ENCODE measurements around the gene MAGI2.

MAGI2 gene

DNA sequence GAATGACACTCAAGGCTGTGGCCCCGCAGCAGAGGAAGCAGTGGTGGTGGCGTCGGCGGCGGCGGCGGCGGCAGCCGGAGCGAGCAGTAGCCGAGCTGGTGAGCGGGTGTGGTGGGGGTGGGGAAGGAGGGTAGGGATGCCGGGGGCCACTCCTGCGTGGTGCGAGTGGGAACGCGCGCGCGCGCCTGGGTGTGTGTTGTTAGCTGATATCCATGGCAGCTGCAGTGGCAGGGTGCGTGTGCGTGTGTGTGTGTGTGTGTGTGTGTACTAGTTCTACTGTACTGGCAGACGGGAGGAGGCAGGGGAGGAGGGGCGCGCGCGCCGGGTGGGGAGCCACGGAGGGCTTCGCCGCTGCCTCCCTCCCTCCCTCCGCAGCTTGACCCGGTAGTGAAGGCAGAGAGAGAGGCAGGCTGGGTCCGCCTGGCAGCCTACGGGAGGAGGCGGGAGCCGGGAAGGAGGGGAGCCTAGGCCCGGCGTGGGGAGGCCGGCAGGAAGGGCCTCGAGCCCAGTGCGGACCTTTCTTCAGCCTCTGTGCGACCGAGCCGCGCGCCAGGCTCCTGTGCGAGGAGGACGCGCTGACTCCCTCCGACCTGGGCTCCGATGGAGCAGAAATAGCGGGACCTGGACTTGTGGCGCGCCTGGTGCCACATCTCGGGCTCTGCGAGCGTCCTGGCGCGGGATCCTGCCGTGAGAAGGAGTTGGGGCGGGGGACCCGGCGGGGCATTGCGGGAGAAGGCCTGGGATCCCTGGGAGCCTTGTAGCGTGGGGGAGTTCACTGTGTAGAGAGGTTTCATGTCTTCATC lies at the start of gene MAGI2:
Gene MAGI2, minus strand, starts transcription at position 110 of the 803 bp plus-strand sequence. CDS start 347 bp downstream, outside the sequence.
- Mint-ChIP-seq H3K27me3 (peaks cover 53% of the 10 kb centered on the region), H3K27ac (no peak within 1 kb of the TSS), H3K4me3 (peak within 1 kb of the TSS; percentile 79), H3K36me3 (ENCODE audit: low read depth) (no peaks in the 10 kb centered on the region), H3K4me1 (peaks cover 18% of the 10 kb centered on the region), H3K9me3 (no peaks in the 10 kb centered on the region)
- ATAC-seq (peak; percentile 33), DNase-seq (peak; percentile 12)

DNA sequence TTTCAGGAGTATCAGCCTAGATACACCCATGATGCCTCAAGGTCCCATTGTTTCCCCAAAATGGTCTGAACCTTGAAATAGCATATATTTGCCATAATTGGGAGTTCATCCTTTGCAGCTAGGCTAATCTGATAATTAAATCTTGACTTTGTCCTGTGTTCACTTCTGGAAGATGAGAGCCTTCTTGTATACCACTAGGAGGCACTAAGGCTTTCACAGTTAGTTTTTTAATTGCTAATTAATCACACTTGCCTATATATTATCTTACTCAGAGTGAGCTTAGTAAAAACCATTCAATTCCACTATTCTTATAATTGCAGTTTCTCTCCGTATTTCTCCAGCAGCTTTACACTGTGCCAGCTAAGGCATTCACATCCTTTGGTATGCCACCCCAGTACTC lies 48.7 kb upstream of the MAGI2 start:
- Mint-ChIP-seq H3K9me3 (no peaks in the 10 kb centered on the region), H3K27ac (no peak overlapping the region), H3K4me3 (no peak overlapping the region), H3K4me1 (no peaks in the 10 kb centered on the region), H3K27me3 (no peaks in the 10 kb centered on the region), H3K36me3 (ENCODE audit: low read depth) (no peaks in the 10 kb centered on the region)
- no peak for ATAC-seq
- no peak for DNase-seq

DNA sequence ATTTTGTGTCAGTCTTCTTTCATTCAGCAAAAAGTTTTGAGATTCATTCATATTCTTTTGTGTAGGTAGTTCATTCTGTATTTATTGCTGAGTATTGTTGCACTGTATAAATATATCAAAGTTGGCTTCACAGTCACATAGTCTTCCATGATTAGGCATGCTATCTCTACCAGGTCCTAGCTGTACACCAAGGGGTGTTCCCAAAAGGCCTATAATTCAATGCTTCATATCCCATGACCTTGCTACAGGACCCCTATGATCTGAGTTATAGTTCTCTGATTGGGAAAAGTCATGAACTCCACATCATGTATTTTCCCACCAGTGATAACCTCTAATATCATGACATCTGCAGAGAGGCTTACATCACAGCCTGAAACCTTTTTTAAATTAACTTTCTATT lies 47.3 kb upstream of the MAGI2 start:
- no peaks in the 10 kb centered on the region for H3K36me3 Mint-ChIP-seq (ENCODE audit: low read depth)
- H3K4me1 Mint-ChIP-seq: no peaks in the 10 kb centered on the region

GRCh38 chr7:79497728-79498127 lies 44.3 kb upstream of the MAGI2 start:
- no peak for ATAC-seq
- no peak overlapping the region for H3K27ac Mint-ChIP-seq
- no peaks in the 10 kb centered on the region for H3K27me3 Mint-ChIP-seq

More for the DNA sequence above, 47.3 kb upstream of the MAGI2 start:
- Mint-ChIP-seq H3K27ac (no peak overlapping the region), H3K4me3 (no peak overlapping the region), H3K27me3 (no peaks in the 10 kb centered on the region), H3K9me3 (no peaks in the 10 kb centered on the region)
- ATAC-seq (no peak), DNase-seq (no peak)

DNA sequence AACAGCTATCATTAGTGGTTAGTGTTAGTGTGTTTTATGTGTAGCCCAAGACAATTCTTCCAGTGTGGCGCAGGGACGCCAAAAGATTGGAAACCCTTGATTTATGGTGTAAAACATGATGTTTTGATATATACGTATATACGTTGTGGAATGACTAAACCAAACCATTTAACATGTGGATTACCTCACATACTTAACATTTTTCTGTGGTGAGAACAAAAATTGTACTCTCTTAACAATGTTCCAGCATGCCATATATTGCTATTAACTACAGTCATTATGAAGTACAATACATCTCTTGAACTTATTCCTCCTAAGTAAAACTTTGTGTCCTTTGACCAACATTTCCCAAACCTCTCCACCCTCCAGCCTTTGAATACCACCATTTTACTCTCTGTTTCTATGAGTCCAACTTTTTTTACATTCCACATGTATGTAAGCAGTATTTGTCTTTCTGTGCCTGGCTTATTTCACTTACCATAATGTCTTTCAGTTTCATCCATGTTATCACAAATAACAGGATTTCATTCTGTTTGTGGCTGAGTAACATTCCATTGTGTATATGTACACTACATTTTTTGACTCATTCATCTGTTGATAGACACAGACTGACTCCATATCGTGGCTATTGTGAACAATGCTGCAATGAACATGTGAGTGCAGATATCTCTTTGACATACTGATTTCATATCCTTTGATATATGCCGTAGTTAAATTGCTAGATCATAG lies 42.2 kb upstream of the MAGI2 start:
- no peak overlapping the region for H3K27ac Mint-ChIP-seq
- no peaks in the 10 kb centered on the region for H3K27me3 Mint-ChIP-seq
- no peaks in the 10 kb centered on the region for H3K36me3 Mint-ChIP-seq (ENCODE audit: low read depth)
- no peaks in the 10 kb centered on the region for H3K9me3 Mint-ChIP-seq
- ATAC-seq (no peak), DNase-seq (no peak)
- H3K4me1 Mint-ChIP-seq: no peaks in the 10 kb centered on the region
- no peak overlapping the region for H3K4me3 Mint-ChIP-seq

More at GRCh38 chr7:79497728-79498127, 44.3 kb upstream of the MAGI2 start:
- Mint-ChIP-seq H3K4me1 (no peaks in the 10 kb centered on the region), H3K36me3 (ENCODE audit: low read depth) (no peaks in the 10 kb centered on the region), H3K9me3 (no peaks in the 10 kb centered on the region), H3K4me3 (no peak overlapping the region)
- no peak for DNase-seq

DNA sequence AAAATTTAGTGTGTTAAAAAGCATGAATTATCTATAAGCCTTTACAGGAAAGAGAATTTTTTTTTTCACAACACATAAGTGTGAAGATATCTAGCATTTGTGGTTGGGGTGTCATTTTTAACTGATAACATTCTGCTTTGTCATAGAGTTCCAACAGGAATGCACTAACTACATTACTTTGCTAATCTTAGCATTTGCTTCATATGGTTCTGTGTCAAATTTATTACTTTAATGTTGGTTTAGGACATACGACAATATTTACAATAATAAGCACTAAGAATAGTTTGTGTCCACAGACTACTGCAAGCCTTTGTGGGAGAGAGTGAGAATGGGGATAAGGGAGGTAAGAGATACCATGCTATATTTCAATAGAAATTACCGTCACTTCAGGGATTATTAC lies 40.6 kb upstream of the MAGI2 start:
- H3K4me3 Mint-ChIP-seq: no peak overlapping the region
- H3K4me1 Mint-ChIP-seq: no peaks in the 10 kb centered on the region
- no peaks in the 10 kb centered on the region for H3K27me3 Mint-ChIP-seq
- H3K36me3 Mint-ChIP-seq (ENCODE audit: low read depth): no peaks in the 10 kb centered on the region
- ATAC-seq (no peak), DNase-seq (no peak)
- H3K27ac Mint-ChIP-seq: no peak overlapping the region
- no peaks in the 10 kb centered on the region for H3K9me3 Mint-ChIP-seq

DNA sequence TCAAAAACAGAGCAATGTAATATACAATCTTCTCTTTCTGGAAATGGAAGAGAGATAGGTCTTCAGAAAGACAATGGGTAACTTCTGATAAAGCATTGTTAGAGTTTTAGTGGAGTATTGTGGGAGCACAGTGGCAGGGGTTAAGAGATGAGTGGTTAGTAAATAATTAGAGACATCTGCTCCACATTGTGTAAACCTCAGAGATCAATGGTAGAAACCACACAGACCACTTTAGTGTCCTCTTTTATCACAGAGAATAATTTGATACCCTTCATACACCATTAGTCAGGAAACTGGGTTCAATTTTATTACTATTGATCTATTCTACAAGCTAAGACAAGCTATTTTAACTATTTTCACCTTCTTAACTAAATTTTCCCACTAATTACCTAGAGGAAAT lies 35.9 kb upstream of the MAGI2 start:
- Mint-ChIP-seq H3K27ac (no peak overlapping the region), H3K36me3 (ENCODE audit: low read depth) (no peaks in the 10 kb centered on the region), H3K4me1 (no peaks in the 10 kb centered on the region), H3K27me3 (no peaks in the 10 kb centered on the region), H3K4me3 (no peak overlapping the region), H3K9me3 (no peaks in the 10 kb centered on the region)
- ATAC-seq: no peak
- no peak for DNase-seq

DNA sequence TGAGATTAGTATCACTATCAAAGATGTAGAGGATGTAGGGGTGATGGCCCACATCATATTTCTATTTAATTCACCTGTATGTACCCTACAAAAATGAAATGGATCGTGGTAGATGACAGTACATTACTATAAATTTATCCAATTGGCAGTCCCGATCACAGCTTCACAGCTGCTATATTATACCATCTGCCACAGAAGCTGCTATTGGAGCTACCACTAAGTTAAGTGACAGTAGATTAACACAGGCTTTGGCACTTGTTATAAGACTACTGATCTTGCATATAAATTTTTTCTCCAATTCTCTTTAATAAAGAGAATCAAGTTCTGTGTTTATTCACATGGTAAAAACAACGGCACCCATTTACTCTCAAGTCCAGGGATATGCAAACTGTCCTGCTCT lies 24.9 kb upstream of the MAGI2 start:
- Mint-ChIP-seq H3K27me3 (peaks cover 2% of the 10 kb centered on the region), H3K36me3 (ENCODE audit: low read depth) (no peaks in the 10 kb centered on the region), H3K9me3 (no peaks in the 10 kb centered on the region), H3K4me3 (no peak overlapping the region), H3K27ac (no peak overlapping the region), H3K4me1 (no peaks in the 10 kb centered on the region)
- ATAC-seq (no peak), DNase-seq (no peak)

DNA sequence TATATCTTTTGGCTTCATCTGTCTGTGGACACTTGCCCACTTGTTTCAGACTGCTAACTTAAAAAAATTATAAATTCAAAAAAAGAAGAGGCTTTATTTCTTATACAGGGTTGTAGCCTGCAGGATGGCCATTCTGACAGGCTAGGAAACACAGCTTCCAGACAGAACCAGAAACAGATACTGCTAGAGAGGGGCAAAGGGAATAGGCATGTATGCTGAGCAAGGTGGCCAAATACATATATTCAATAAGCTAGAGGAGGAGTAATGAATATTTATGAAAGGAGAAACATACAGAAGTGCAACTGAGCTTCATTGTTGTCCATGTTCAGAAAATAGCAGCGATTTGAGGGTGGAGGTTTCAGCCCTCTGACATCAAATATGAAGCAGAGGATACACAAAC lies 22.0 kb upstream of the MAGI2 start:
- Mint-ChIP-seq H3K4me1 (no peaks in the 10 kb centered on the region), H3K4me3 (no peak overlapping the region), H3K27ac (no peak overlapping the region), H3K9me3 (no peaks in the 10 kb centered on the region), H3K27me3 (no peaks in the 10 kb centered on the region), H3K36me3 (ENCODE audit: low read depth) (no peaks in the 10 kb centered on the region)
- ATAC-seq: no peak
- no peak for DNase-seq

GRCh38 chr7:79471699-79472098 lies 18.2 kb upstream of the MAGI2 start:
- no peaks in the 10 kb centered on the region for H3K27me3 Mint-ChIP-seq
- ATAC-seq (no peak), DNase-seq (no peak)
- no peaks in the 10 kb centered on the region for H3K4me1 Mint-ChIP-seq
- H3K9me3 Mint-ChIP-seq: no peaks in the 10 kb centered on the region
- no peak overlapping the region for H3K27ac Mint-ChIP-seq
- H3K4me3 Mint-ChIP-seq: no peak overlapping the region
- H3K36me3 Mint-ChIP-seq (ENCODE audit: low read depth): no peaks in the 10 kb centered on the region

DNA sequence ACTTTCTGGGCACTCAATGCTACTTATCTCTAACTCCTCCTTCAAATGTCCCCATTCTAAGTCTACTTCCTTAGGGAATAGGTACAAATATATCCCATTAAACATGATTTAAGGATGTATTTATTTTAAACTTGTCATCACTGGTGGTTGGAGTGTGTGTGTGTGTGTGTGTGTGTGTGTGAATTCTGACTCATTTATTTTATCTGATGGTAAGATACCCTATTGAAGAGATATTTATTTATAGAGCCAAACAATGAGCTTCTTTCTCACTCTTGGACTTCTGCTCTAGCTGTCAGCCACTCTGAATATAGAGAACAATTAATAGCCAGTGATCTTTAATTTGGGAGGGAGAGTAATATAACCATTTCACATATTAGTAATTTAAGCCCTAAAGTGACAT lies 17.8 kb upstream of the MAGI2 start:
- H3K9me3 Mint-ChIP-seq: no peaks in the 10 kb centered on the region
- no peak for DNase-seq
- H3K4me1 Mint-ChIP-seq: no peaks in the 10 kb centered on the region
- H3K36me3 Mint-ChIP-seq (ENCODE audit: low read depth): no peaks in the 10 kb centered on the region
- H3K4me3 Mint-ChIP-seq: no peak overlapping the region
- H3K27me3 Mint-ChIP-seq: no peaks in the 10 kb centered on the region
- no peak overlapping the region for H3K27ac Mint-ChIP-seq
- ATAC-seq: no peak

- no peak overlapping the region for H3K27ac Mint-ChIP-seq
- ATAC-seq (no peak), DNase-seq (no peak)
- H3K4me3 Mint-ChIP-seq: no peak overlapping the region
- no peaks in the 10 kb centered on the region for H3K27me3 Mint-ChIP-seq
- H3K36me3 Mint-ChIP-seq (ENCODE audit: low read depth): no peaks in the 10 kb centered on the region
- H3K4me1 Mint-ChIP-seq: peaks cover 2% of the 10 kb centered on the region
- no peaks in the 10 kb centered on the region for H3K9me3 Mint-ChIP-seq
Observed at GRCh38 chr7:79465551-79465950, 12.1 kb upstream of the MAGI2 start.

GRCh38 chr7:79464051-79464450 lies 10.6 kb upstream of the MAGI2 start:
- H3K9me3 Mint-ChIP-seq: no peaks in the 10 kb centered on the region
- H3K36me3 Mint-ChIP-seq (ENCODE audit: low read depth): no peaks in the 10 kb centered on the region
- H3K4me1 Mint-ChIP-seq: peaks cover 2% of the 10 kb centered on the region
- H3K27ac Mint-ChIP-seq: no peak overlapping the region
- DNase-seq (no peak), ATAC-seq (no peak)
- H3K27me3 Mint-ChIP-seq: no peaks in the 10 kb centered on the region
- H3K4me3 Mint-ChIP-seq: no peak overlapping the region

GRCh38 chr7:79462390-79462789 lies 8.9 kb upstream of the MAGI2 start:
- H3K9me3 Mint-ChIP-seq: no peaks in the 10 kb centered on the region
- DNase-seq: no peak
- no peak for ATAC-seq
- H3K27me3 Mint-ChIP-seq: no peaks in the 10 kb centered on the region
- peaks cover 2% of the 10 kb centered on the region for H3K4me1 Mint-ChIP-seq
- H3K27ac Mint-ChIP-seq: no peak overlapping the region
- no peak overlapping the region for H3K4me3 Mint-ChIP-seq
- H3K36me3 Mint-ChIP-seq (ENCODE audit: low read depth): no peaks in the 10 kb centered on the region

DNA sequence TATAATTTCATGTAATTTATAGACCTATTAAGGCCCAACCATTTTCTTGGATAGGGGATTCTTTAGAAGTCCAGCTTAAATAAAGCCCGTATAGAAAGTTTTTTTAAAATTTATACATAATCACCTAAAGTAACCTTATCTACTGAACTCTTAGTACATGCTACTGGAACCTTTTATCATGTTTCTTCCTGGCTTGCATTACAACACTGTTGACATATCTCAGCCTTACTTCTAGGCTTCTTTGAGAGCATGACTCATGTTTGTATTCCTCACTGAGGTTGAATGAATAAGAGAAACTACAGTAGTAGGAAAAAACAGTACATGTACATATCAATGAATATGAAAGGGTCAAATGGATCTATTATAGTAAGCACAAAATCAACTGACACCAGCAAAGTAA lies 8.2 kb upstream of the MAGI2 start:
- peaks cover 2% of the 10 kb centered on the region for H3K4me1 Mint-ChIP-seq

More for the DNA sequence above, 8.2 kb upstream of the MAGI2 start:
- Mint-ChIP-seq H3K36me3 (ENCODE audit: low read depth) (no peaks in the 10 kb centered on the region), H3K4me3 (no peak overlapping the region), H3K27me3 (no peaks in the 10 kb centered on the region), H3K27ac (no peak overlapping the region), H3K9me3 (no peaks in the 10 kb centered on the region)
- DNase-seq (no peak), ATAC-seq (no peak)

Data from activated naive CD8-positive, alpha-beta T cell treated with anti-CD3 and anti-CD28 coated beads, Interleukin-2, amount 50 U/mL, for 24 hours (primary cell).